HUES64 (cell line): ENCODE data around the gene KLHL29.

Experiments
- H3K27ac ChIP-seq: 2 replicates; pipeline ENCODE4 v1.7.0; 2013; ENCODE audit warnings: low read depth, low read length, inconsistent platforms
- H3K27me3 ChIP-seq: 2 replicates; pipeline ENCODE4 v1.6.1; 2013; ENCODE audit warnings: mild to moderate bottlenecking, low read length; ENCODE audit not compliant: insufficient read depth
- H3K36me3 ChIP-seq: 2 replicates; pipeline ENCODE4 v1.6.1; 2013; ENCODE audit warnings: mild to moderate bottlenecking, low read length; ENCODE audit not compliant: insufficient read depth
- H3K4me1 ChIP-seq: 2 replicates; pipeline ENCODE4 v1.6.1; 2013; ENCODE audit warnings: mild to moderate bottlenecking, low read length, moderate library complexity; ENCODE audit not compliant: insufficient read depth
- H3K4me3 ChIP-seq: 2 replicates; pipeline ENCODE4 v1.5.1; 2013; ENCODE audit warnings: mild to moderate bottlenecking, low read length, moderate library complexity
- H3K9ac ChIP-seq: 2 replicates; pipeline ENCODE4 v1.6.1; 2013; ENCODE audit warnings: mild to moderate bottlenecking, low read depth, low read length
- H3K9me3 ChIP-seq: 2 replicates; pipeline ENCODE4 v1.6.1; 2013; ENCODE audit warnings: low read depth, low read length; ENCODE audit not compliant: insufficient read depth
- WGBS: fragments of 150-250, 120-280 bp; methylation state at CpG from one replicate; pipeline ENCODE4 v1.1.7; 2013; ENCODE audit warnings: missing lambda C conversion rate; 5-methylcytosine and 5-hydroxymethylcytosine counted together

KLHL29 gene

GRCh38 chr2:23464156-23464555 is 79.2 kb downstream of the KLHL29 start:
- H3K4me1 ChIP-seq = no peaks in the 10 kb centered on the region
- H3K36me3 ChIP-seq = no peaks in the 10 kb centered on the region
- no peak overlapping the region for H3K27ac ChIP-seq
- no peak overlapping the region for H3K4me3 ChIP-seq
- WGBS = 85% methylated on average over 6 of the region's 6 CpGs
- H3K9me3 ChIP-seq = no peaks in the 10 kb centered on the region
- no peak overlapping the region for H3K9ac ChIP-seq
- peaks cover 5% of the 10 kb centered on the region; the same call in 1 of the 2 replicates for H3K27me3 ChIP-seq

DNA sequence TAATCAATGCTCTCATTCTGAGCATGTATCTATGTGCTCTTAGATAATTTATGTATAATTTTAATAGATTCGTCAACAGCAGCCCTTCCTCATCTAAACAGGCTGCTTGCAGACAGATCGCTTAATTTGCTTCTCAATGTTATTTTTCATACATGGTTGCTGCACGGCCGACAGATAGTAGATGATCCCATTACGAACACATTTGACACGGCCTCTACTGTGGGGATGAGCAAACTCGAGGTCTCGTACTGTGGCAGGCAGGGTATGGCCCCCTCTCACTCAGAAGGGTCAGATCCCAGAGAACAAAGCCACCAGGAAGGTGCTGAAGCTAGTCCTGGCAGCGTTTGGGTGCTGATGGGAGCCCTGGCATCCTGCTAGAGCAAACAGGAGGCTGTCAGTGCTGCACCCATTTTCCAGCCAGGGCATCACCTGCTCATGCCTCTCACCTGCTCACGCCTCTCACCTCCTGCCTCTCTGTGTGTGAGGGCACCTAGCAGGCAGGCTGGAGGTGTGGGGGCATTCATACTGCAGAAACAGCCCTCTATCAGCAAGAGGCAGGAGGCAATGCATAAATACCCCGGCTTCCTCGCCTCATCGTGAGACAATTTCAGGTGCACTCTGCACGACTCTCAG is 80.0 kb downstream of the KLHL29 start:
- H3K4me1 ChIP-seq = no peaks in the 10 kb centered on the region
- peaks cover 5% of the 10 kb centered on the region; the same call in 1 of the 2 replicates for H3K27me3 ChIP-seq
- H3K4me3 ChIP-seq = no peak overlapping the region
- WGBS = 91% methylated on average over 14 of the region's 14 CpGs
- H3K36me3 ChIP-seq = no peaks in the 10 kb centered on the region
- no peaks in the 10 kb centered on the region for H3K9me3 ChIP-seq
- H3K9ac ChIP-seq = no peak overlapping the region
- no peak overlapping the region for H3K27ac ChIP-seq

- no peak overlapping the region for H3K9ac ChIP-seq
- 87% methylated on average over 9 of the region's 9 CpGs for WGBS
- no peaks in the 10 kb centered on the region for H3K4me1 ChIP-seq
- H3K4me3 ChIP-seq = no peak overlapping the region
- H3K36me3 ChIP-seq = no peaks in the 10 kb centered on the region
- no peak overlapping the region for H3K27ac ChIP-seq
- H3K9me3 ChIP-seq = no peaks in the 10 kb centered on the region
- H3K27me3 ChIP-seq = peaks cover 5% of the 10 kb centered on the region; the same call in 1 of the 2 replicates
These were observed 81.0 kb downstream of the KLHL29 start for GRCh38 chr2:23465936-23466335.

DNA sequence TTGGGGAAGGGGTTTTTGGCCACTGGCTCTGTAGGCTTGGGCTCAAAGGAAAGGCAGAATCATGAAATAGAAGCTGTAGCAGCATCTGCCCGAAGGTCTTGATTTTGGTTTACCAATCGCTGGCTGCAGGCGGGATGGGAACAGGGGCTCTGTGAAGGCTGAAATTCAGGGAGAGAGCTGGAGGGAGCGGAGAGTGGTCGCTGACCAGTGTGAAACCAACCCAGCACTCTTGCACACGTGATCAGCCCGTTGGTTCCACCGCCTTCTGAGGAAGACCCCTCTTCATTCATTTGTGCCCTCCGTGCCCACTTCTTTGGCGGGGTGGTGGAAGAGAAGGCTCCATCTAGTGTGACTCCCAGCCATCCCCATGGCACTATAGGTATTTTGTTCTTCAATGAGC is 82.6 kb downstream of the KLHL29 start:
- no peaks in the 10 kb centered on the region for H3K36me3 ChIP-seq
- no peak overlapping the region for H3K27ac ChIP-seq
- H3K9ac ChIP-seq = no peak overlapping the region
- H3K4me3 ChIP-seq = no peak overlapping the region
- H3K4me1 ChIP-seq = no peaks in the 10 kb centered on the region
- H3K27me3 ChIP-seq = peaks cover 7% of the 10 kb centered on the region
- no peaks in the 10 kb centered on the region for H3K9me3 ChIP-seq
- 97% methylated on average over 10 of the region's 10 CpGs for WGBS

DNA sequence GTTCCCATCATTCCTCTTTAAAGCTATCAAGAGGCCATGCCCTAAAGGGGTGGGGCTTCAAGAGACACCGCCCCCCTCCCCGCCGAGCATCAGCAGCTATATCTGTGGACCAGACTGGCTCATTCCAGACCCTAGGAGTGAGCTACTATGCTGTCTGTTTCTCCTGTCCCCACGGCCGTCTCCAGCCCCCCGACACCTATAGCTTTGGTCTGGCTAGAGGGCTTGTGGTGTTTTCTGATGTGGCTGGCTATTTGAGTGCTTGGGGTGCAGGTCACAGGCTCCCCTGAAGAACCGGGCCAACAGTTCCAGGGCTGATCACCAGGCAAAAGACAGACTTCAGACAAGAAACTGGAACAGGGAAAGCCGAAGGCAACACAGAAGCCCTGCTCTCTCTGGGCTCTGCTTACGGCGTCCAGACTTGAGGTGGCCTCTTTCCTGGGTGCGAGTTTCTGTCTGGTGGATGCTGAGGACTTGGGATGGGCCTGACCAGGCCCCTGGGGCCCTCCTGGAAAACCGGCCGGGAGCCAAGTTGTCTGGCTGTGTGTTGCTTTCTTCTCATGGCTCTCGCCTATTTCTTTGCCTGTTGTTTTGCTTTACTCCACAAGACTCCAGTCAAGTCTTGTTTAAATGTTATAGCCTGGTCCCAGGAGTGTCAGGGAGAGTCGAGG is 83.6 kb downstream of the KLHL29 start:
- Histone ChIP-seq H3K9me3 (no peaks in the 10 kb centered on the region; the same call in 1 of the 2 replicates), H3K27ac (no peak overlapping the region), H3K27me3 (peaks cover 17% of the 10 kb centered on the region), H3K9ac (no peak overlapping the region), H3K36me3 (no peaks in the 10 kb centered on the region), H3K4me3 (no peak overlapping the region), H3K4me1 (no peaks in the 10 kb centered on the region)
- 93% methylated on average over 15 of the region's 15 CpGs for WGBS

DNA sequence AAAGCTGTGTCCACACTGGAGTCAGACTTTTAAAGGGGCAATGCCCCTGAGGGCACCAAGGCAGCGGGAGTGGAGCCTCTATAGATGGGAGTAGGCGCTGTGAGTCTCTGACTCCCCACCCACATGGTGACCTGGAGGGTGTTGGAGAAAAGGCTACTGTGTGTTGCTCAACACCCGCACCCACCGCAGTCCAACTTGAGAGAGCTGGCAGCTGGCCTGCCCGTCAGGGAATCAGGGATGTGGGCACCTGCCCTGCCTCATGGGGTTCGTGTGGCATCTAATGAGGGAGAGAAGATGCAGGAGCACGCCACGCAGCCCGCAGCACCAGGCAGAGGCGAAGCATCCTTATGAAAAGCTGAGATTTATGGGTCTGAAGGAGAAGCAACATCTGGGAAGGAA is 84.2 kb downstream of the KLHL29 start:
- 95% methylated on average over 10 of the region's 10 CpGs for WGBS
- Histone ChIP-seq H3K36me3 (no peaks in the 10 kb centered on the region), H3K27ac (no peak overlapping the region), H3K4me1 (peaks cover 4% of the 10 kb centered on the region), H3K4me3 (no peak overlapping the region), H3K27me3 (peaks cover 22% of the 10 kb centered on the region), H3K9me3 (no peaks in the 10 kb centered on the region; the same call in 1 of the 2 replicates), H3K9ac (no peak overlapping the region)

- WGBS = 13% methylated on average over 3 of the region's 4 CpGs
- Histone ChIP-seq H3K4me3 (no peak overlapping the region), H3K9me3 (no peaks in the 10 kb centered on the region; the same call in 1 of the 2 replicates), H3K4me1 (peaks cover 36% of the 10 kb centered on the region), H3K27ac (no peak overlapping the region), H3K9ac (no peak overlapping the region), H3K27me3 (peaks cover 28% of the 10 kb centered on the region), H3K36me3 (no peaks in the 10 kb centered on the region)
These were observed 90.1 kb downstream of the KLHL29 start for GRCh38 chr2:23475036-23475435.

- peaks cover 36% of the 10 kb centered on the region for H3K4me1 ChIP-seq
- peaks cover 28% of the 10 kb centered on the region for H3K27me3 ChIP-seq
- no peak overlapping the region for H3K4me3 ChIP-seq
- H3K36me3 ChIP-seq = no peaks in the 10 kb centered on the region
- WGBS = 66% methylated on average over 11 of the region's 11 CpGs
- H3K9ac ChIP-seq = no peak overlapping the region
- no peaks in the 10 kb centered on the region; the same call in 1 of the 2 replicates for H3K9me3 ChIP-seq
- H3K27ac ChIP-seq = no peak overlapping the region
These were observed 90.5 kb downstream of the KLHL29 start for GRCh38 chr2:23475473-23475872.

DNA sequence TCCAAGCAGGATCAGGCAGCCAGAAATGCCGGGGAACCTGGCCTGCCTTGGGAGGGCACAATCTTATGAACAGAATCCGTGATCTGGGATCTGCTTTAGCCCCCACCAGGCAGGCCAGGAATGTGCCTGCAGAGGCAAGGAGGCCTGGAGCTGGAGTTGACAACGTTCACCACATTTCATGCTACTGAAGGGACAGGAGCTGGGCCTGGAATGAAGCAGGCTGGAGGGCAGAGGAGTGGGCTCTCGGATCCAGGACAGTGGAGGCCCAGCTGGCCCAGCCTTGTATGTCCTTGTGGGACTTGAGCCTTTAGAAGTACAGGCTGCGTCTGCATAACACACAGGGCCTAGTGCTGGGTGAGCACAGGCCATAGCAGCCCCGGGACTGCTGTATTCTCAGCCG is 91.8 kb downstream of the KLHL29 start:
- peaks cover 28% of the 10 kb centered on the region for H3K27me3 ChIP-seq
- H3K4me1 ChIP-seq = peaks cover 48% of the 10 kb centered on the region
- H3K36me3 ChIP-seq = no peaks in the 10 kb centered on the region
- H3K9me3 ChIP-seq = no peaks in the 10 kb centered on the region; the same call in 1 of the 2 replicates
- H3K27ac ChIP-seq = no peak overlapping the region
- H3K9ac ChIP-seq = no peak overlapping the region
- H3K4me3 ChIP-seq = no peak overlapping the region
- WGBS = 73% methylated on average over 7 of the region's 7 CpGs

GRCh38 chr2:23477392-23477791 is 92.4 kb downstream of the KLHL29 start:
- WGBS = 95% methylated on average over 11 of the region's 11 CpGs
- H3K27me3 ChIP-seq = peaks cover 28% of the 10 kb centered on the region
- no peak overlapping the region for H3K27ac ChIP-seq
- H3K4me1 ChIP-seq = peaks cover 48% of the 10 kb centered on the region
- H3K9me3 ChIP-seq = no peaks in the 10 kb centered on the region; the same call in 1 of the 2 replicates
- H3K4me3 ChIP-seq = no peak overlapping the region
- no peaks in the 10 kb centered on the region for H3K36me3 ChIP-seq
- no peak overlapping the region for H3K9ac ChIP-seq

DNA sequence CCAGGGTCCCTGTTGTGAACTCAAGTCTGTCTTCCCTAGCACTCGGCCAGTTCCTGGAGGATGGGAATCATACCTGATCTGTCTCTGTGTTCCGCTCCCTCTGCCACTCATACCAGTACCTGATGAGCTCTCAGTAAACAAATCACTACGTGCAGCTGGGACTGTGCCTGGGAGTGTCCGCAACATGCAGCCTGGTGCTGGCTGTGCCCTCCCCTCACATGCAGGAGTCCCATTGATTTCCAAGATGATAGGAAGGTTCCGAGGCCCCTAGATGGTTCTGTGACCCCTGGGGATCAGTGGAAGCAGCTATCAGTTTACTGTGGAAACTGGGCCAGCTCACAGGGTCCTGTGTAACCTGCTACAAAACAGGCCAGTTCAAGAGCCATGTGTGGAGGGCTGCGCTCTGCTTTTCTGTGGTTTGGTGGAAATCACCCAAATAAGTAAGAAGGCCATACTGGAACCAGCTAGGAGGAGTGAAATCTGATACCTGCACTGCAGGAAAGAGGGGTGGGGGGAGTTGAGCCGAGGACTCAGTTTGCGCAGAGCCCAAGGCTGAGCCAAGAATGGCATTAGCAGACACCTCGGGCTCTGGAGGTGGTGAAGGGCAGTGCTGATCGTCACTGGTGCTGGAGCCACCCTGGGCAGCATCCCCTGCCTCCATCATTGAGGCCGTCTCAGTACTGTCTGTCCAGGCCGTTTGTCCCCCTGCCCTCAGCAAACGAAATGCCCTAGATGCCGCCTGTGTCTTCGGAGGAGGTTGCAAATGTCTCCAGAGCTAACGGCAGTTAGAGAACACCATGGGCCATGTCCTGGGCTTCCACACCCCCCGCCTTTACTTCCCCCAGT is 93.3 kb downstream of the KLHL29 start:
- H3K9ac ChIP-seq = no peak overlapping the region
- no peak overlapping the region for H3K27ac ChIP-seq
- H3K4me1 ChIP-seq = peaks cover 48% of the 10 kb centered on the region
- H3K27me3 ChIP-seq = peaks cover 20% of the 10 kb centered on the region
- no peaks in the 10 kb centered on the region for H3K36me3 ChIP-seq
- WGBS = 64% methylated on average over 17 of the region's 17 CpGs
- no peak overlapping the region for H3K4me3 ChIP-seq
- H3K9me3 ChIP-seq = no peaks in the 10 kb centered on the region; the same call in 1 of the 2 replicates
